Sigmoid colon (tissue), 7 donors: ENCODE data around the gene TFF1. TPM values are rescaled to one million over a fixed set of nuclear protein-coding genes. Genes with fewer than 3 reads are reported as not detected.

ENCODE experiments used
- DNase-seq: peaks from one replicate; pipeline ENCODE4 v3.0.0-alpha.2; 2019
- H3K27ac ChIP-seq, 4 donors: fragments of 200-600 bp; sonication (generic); one replicate each; pipeline ENCODE4 v1.5.1; 2016 to 2019; ENCODE audit warnings: mild to moderate bottlenecking in 1 of 4
- H3K27me3 ChIP-seq, 3 donors: fragments of 200-600 bp; sonication (generic); one replicate each; pipeline ENCODE4 v1.5.1; 2019; ENCODE audit warnings: mild to moderate bottlenecking in 1 of 3
- H3K36me3 ChIP-seq, 4 donors: fragments of 200-600 bp; sonication (generic); one replicate each; pipeline ENCODE4 v1.5.1; 2016 to 2019
- H3K4me1 ChIP-seq, 4 donors: fragments of 200-600 bp; sonication (generic); one replicate each; pipeline ENCODE4 v1.5.1; 2017 to 2019
- H3K4me3 ChIP-seq, 4 donors: fragments of 200-600 bp; sonication (generic); one replicate each; pipeline ENCODE4 v1.5.1; 2017 to 2019; ENCODE audit warnings: mild to moderate bottlenecking in 2 of 4, moderate library complexity in 1 of 4
- H3K9me3 ChIP-seq, 4 donors: fragments of 200-600 bp in 3 of 4; sonication (generic) in 3 of 4; one replicate each; pipeline versions ENCODE4 v1.5.1 to v1.6.1; 2013 to 2019
- EP300 ChIP-seq, 4 donors: sonication (generic); formaldehyde crosslinking; IDR thresholded peaks; one replicate each; pipeline ENCODE4 v1.6.1; 2017; ENCODE audit warnings: antibody characterized with exemption in 4 of 4
- POLR2A ChIP-seq, 2 donors: fragments of 450-650 bp; IDR thresholded peaks; one replicate each; pipeline ENCODE4 v1.6.1; 2016; ENCODE audit warnings: antibody characterized with exemption in 2 of 2, mild to moderate bottlenecking in 2 of 2, moderate library complexity in 2 of 2
- POLR2AphosphoS5 ChIP-seq, 4 donors: sonication (generic); formaldehyde crosslinking; IDR thresholded peaks; one replicate each; pipeline ENCODE4 v1.6.1; 2017; ENCODE audit warnings: antibody characterized with exemption in 4 of 4
- WGBS, 2 donors: extraction: QIAGEN DNeasy Blood & Tissue Kit; methylation state at CpG; one replicate each; pipeline ENCODE4 v1.1.7; 2013; 5-methylcytosine and 5-hydroxymethylcytosine counted together
- intact Hi-C: fragments of 100-400 bp; cut with DNase I; formaldehyde crosslinking; loops from one replicate; pipeline ENCODE4 v1.15.1; 2023
- polyA plus RNA-seq, 3 donors: library from polyadenylated mRNA; stranded (reverse); fragments of 200-250 nt; gene quantifications; one replicate each; pipeline ENCODE4 v1.2.3, GENCODE V29; 2013
- total RNA-seq, 4 donors: library from RNA; depleted of rRNA; stranded (reverse); fragments of >200 nt; gene quantifications; one replicate each; pipeline ENCODE4 v1.1.0, GENCODE V29; 2016
- TF ChIP-seq, protein P1 (sequence below), 4 experiments: fragments of 450-650 bp in 3 of 4; fragments of 200-600 bp in 1 of 4; IDR thresholded peaks; one replicate each; pipeline ENCODE4 v1.5.1; 2016 to 2019; ENCODE audit warnings: antibody characterized with exemption in 4 of 4, mild to moderate bottlenecking in 3 of 4, moderate library complexity in 2 of 4
- donor health status: healthy with polysubstance abuse.
- donor health status: Bipolar disorder and iron deficiency.
- donor health status: healthy.

Gene TFF1
- total and polyA plus RNA-seq, 7 donors: 1.1 to 706 (median 454) TPM; not detected in 3

DNA sequence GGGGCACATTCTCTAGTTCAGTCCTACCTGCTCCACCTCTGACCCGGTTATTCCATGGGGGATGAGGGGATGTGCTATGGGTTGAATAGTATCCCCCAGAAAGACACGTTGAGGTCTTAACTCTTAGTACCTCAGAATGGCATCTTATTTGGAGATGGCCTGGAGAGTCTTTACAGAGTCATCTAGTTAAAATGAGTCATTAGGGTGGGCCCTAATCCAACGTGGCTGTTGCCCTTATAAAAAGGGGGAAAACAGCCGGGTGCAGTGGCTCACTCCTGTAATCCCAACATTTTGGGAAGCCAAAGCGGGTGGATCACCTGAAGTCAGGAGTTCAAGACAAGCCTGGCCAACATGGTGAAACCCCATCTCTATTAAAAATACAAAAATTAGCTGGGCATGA is 23.9 kb upstream of the TFF1 start:
- H3K4me3 ChIP-seq: no peak overlapping the region
- intact Hi-C loops: no loop called here
- 67 to 75% methylated on average over 5 of the region's 5 CpGs for WGBS, 2 donors
- TF ChIP-seq POLR2AphosphoS5 (IDR thresholded peaks at IDR 0.05): no peak
- TF ChIP-seq POLR2A (IDR thresholded peaks at IDR 0.05): no peak
- no peak for TF ChIP-seq EP300 (IDR thresholded peaks at IDR 0.05)
- TF ChIP-seq, protein P1, sequence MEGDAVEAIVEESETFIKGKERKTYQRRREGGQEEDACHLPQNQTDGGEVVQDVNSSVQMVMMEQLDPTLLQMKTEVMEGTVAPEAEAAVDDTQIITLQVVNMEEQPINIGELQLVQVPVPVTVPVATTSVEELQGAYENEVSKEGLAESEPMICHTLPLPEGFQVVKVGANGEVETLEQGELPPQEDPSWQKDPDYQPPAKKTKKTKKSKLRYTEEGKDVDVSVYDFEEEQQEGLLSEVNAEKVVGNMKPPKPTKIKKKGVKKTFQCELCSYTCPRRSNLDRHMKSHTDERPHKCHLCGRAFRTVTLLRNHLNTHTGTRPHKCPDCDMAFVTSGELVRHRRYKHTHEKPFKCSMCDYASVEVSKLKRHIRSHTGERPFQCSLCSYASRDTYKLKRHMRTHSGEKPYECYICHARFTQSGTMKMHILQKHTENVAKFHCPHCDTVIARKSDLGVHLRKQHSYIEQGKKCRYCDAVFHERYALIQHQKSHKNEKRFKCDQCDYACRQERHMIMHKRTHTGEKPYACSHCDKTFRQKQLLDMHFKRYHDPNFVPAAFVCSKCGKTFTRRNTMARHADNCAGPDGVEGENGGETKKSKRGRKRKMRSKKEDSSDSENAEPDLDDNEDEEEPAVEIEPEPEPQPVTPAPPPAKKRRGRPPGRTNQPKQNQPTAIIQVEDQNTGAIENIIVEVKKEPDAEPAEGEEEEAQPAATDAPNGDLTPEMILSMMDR (IDR thresholded peaks at IDR 0.05): no peak
- no peaks in the 10 kb centered on the region for H3K9me3 ChIP-seq
- no peak overlapping the region for H3K27ac ChIP-seq
- peak; percentile 3 for DNase-seq
- peaks cover 3 to 30% (median 8%) of the 10 kb centered on the region in 3 donors for H3K27me3 ChIP-seq
- H3K4me1 ChIP-seq: no peaks in the 10 kb centered on the region
- no peaks in the 10 kb centered on the region for H3K36me3 ChIP-seq

DNA sequence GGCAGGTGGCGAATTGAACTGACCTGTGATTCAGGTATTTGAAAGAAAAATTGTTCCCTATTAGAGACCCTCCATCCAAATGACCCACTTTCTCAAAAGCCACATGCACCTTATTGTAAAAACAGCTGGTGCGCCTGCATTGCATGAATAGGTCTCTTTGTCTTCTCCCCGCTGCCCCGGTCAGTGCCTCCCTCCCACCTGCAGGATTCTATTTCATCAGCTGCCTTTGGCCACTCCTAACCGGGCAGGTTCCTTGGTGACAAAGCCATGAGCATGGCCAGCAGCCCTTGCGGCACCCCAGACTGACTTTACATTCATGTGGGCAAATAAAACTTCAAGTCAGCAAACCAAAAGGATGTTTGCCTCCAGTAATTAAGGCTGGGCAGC is 23.1 kb upstream of the TFF1 start:
- TF ChIP-seq POLR2A (IDR thresholded peaks at IDR 0.05) (no peak), EP300 (IDR thresholded peaks at IDR 0.05) (no peak), POLR2AphosphoS5 (IDR thresholded peaks at IDR 0.05) (no peak)
- TF ChIP-seq, protein P1 (IDR thresholded peaks at IDR 0.05): no peak
- no peaks in the 10 kb centered on the region for H3K36me3 ChIP-seq
- H3K4me3 ChIP-seq: no peak overlapping the region
- H3K27me3 ChIP-seq: peaks cover 3 to 30% (median 8%) of the 10 kb centered on the region in 3 donors
- no peaks in the 10 kb centered on the region for H3K9me3 ChIP-seq
- DNase-seq: no peak
- H3K27ac ChIP-seq: no peak overlapping the region
- no peaks in the 10 kb centered on the region for H3K4me1 ChIP-seq
- 16 to 60% methylated on average over 6 of the region's 6 CpGs for WGBS, 2 donors
- intact Hi-C loops: no loop called here

DNA sequence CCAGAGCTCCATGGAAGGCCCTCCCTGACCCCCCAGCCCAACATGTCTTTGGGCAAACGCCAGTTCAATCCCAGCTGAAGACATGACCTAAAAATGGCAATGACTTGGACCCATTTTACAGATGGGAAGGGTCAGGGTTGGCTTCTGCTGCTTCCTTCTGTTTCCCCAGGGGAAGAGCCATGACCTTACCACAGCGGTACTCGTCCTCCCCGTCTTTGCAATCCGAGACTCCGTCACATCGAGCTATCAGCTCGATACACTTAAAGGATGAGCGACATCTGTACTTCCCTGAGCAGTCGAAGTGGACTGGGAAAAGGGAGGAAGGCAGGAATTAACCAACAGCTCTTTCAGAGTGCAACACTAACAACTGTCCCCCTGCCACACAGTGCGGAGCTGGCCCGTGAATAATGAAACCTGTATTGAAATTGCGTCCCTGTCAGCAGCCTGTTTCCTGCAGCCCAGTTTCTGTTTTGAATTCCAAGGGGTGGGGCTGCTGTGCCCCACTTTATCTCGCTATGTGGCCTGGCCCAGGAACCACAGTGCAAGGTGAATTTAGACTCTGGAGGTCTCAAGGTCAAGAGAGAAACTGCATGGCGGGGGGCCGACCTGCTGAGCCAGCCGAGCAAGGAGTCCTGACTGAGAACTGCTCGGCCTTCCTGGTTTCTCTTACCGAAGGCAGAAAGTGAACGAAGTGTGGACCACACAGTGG is 22.6 kb upstream of the TFF1 start:
- TF ChIP-seq POLR2AphosphoS5 (IDR thresholded peaks at IDR 0.05) (no peak), EP300 (IDR thresholded peaks at IDR 0.05) (no peak), POLR2A (IDR thresholded peaks at IDR 0.05) (no peak)
- TF ChIP-seq, protein P1 (IDR thresholded peaks at IDR 0.05): no peak
- H3K27me3 ChIP-seq: peaks cover 3 to 30% (median 8%) of the 10 kb centered on the region in 3 donors
- no peaks in the 10 kb centered on the region for H3K36me3 ChIP-seq
- H3K4me1 ChIP-seq: no peaks in the 10 kb centered on the region
- H3K9me3 ChIP-seq: no peaks in the 10 kb centered on the region
- 49 to 68% methylated on average over 20 of the region's 20 CpGs for WGBS, 2 donors
- peak; percentile 22 for DNase-seq
- H3K4me3 ChIP-seq: no peak overlapping the region
- H3K27ac ChIP-seq: no peak overlapping the region
- intact Hi-C loops: no loop called here

DNA sequence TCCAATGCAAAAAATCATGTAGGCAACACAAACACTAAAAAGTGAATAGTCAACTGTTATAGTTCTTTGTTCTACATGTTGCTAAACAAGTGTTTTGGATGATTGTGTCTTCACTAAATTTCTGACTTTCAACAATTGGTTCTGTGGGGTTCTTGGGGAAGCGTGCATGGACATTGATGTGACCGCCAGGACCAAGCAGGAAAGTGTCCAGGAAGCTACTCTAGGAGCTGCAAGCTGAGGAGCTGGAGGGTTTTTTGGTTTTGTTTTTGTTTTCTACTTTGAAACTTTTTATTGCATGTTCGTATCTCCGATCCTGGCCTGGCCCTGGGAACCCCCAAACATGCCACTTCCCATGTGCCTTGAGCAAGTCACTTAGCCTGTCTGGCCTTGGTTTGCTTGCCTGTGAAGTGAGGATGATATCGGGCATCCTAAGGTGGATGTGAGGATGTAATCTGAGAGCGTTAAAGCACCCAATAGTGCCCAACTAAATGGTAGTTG is 21.6 kb upstream of the TFF1 start:
- WGBS, 2 donors: 89 to 90% methylated on average over 6 of the region's 6 CpGs
- no peak for TF ChIP-seq POLR2A (IDR thresholded peaks at IDR 0.05)
- TF ChIP-seq EP300 (IDR thresholded peaks at IDR 0.05): no peak
- TF ChIP-seq, protein P1 (IDR thresholded peaks at IDR 0.05): no peak
- TF ChIP-seq POLR2AphosphoS5 (IDR thresholded peaks at IDR 0.05): no peak
- intact Hi-C loops: no loop called here
- Histone ChIP-seq H3K27ac (no peak overlapping the region), H3K36me3 (no peaks in the 10 kb centered on the region), H3K9me3 (no peaks in the 10 kb centered on the region), H3K27me3 (peaks cover 3 to 30% (median 8%) of the 10 kb centered on the region in 3 donors), H3K4me1 (no peaks in the 10 kb centered on the region), H3K4me3 (no peak overlapping the region)
- peak; percentile 20 for DNase-seq
